ENCODE measurements around the gene DHCR24.

DNA sequence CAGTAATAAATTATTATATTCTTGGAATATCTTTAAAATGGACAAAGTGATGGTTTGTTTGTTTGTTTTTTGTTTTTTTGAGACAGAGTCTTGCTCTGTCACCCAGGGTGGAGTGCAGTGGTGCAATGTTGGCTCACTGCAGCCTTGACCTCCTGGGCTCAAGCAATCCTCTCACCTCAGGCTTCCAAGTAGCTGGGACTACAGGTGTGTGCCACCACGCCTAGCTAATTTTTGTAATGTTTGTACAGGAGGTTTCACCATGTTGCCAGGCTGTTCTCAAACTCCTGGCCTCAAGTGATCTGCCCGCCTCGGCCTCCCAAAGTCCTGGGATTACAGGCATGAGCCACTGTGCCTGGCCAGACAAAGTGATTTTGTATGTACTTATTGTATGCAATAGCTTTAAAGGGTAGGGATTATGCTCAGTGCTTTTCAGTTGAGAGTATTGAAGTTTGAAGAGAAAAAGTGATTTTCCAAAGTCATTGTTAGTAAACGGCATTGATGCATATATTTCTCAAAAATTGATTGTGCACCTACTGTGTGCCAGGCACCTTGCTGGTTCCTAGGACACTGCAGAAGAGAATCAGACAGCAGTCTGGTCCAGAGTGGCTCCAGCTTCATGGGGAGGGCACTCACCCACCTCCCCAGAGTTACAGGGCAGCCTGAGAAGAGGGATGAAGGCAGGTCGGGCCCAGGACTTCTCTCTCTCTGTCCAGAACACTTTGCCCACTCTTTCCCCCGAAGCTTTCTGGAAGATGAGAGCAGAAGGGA is 51.7 kb downstream of the DHCR24 start:
- TF ChIP-seq NFIC (IDR thresholded peaks at IDR 0.05) (no peak), YY1 (IDR thresholded peaks at IDR 0.05; ENCODE audit: low read depth) (no peak), CEBPB (IDR thresholded peaks at IDR 0.05) (no peak), REST (IDR thresholded peaks at IDR 0.05; ENCODE audit: low read depth) (no peak), TCF12 (IDR thresholded peaks at IDR 0.05; ENCODE audit: low read depth) (no peak), TAF1 (IDR thresholded peaks at IDR 0.05; ENCODE audit: low read depth) (no peak), EP300 (IDR thresholded peaks at IDR 0.05; ENCODE audit: borderline replicate concordance) (no peak), CREB1 (IDR thresholded peaks at IDR 0.05; ENCODE audit: low read depth) (no peak), RAD21 (IDR thresholded peaks at IDR 0.05; ENCODE audit: low read depth) (no peak)
- TF ChIP-seq, protein P1, sequence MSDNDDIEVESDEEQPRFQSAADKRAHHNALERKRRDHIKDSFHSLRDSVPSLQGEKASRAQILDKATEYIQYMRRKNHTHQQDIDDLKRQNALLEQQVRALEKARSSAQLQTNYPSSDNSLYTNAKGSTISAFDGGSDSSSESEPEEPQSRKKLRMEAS (IDR thresholded peaks at IDR 0.05) = no peak

Data from Ishikawa (cell line).